Lower leg skin (tissue), 4 donors: Measurements from ENCODE around the gene DGKH. TPM values are rescaled to one million over a fixed set of nuclear protein-coding genes. Genes with fewer than 3 reads are reported as not detected.
"Not testable (repeated sequence)": the region's sequence is repeated elsewhere in the genome, so short reads cannot be mapped to it uniquely, and the experiment has no call there.

Experiments used
- DNase-seq, 2 donors: peaks; one replicate each; pipeline ENCODE4 v3.0.0-alpha.2; 2019; ENCODE audit warnings: low spot score in 2 of 2
- H3K4me3 ChIP-seq: fragments of 200-600 bp; sonication (generic); 2 replicates; pipeline ENCODE4 v1.5.1; 2017; ENCODE audit warnings: mild to moderate bottlenecking, low read depth; ENCODE audit not compliant: poor library complexity, severe bottlenecking
- CTCF ChIP-seq, 3 donors: fragments of 450-650 bp; IDR thresholded peaks; one replicate each; pipeline ENCODE4 v1.5.1; 2016; ENCODE audit warnings: antibody characterized with exemption in 3 of 3, mild to moderate bottlenecking in 3 of 3, moderate library complexity in 2 of 3
- POLR2A ChIP-seq, 2 donors: fragments of 450-650 bp; IDR thresholded peaks; one replicate each; pipeline ENCODE4 v1.6.1; 2016 to 2017; ENCODE audit warnings: antibody characterized with exemption in 2 of 2, mild to moderate bottlenecking in 1 of 2, moderate library complexity in 1 of 2
- WGBS, 2 donors: methylation state at CpG; one replicate each; pipeline ENCODE4 v1.1.5; 2018; 5-methylcytosine and 5-hydroxymethylcytosine counted together
- intact Hi-C: fragments of 100-400 bp; cut with DNase I; formaldehyde crosslinking; loops from one replicate; pipeline ENCODE4 v1.15.0; 2023; ENCODE audit warnings: low total_unique reads
- total RNA-seq, 4 donors: library from RNA; depleted of rRNA; stranded (reverse); fragments of >200 nt; gene quantifications; one replicate each; pipeline ENCODE4 v1.1.0, GENCODE V29; 2016

The DGKH gene
- total RNA-seq, 4 donors from 2014 or later = 8.8 to 17.0 (median 10.9) TPM

DNA sequence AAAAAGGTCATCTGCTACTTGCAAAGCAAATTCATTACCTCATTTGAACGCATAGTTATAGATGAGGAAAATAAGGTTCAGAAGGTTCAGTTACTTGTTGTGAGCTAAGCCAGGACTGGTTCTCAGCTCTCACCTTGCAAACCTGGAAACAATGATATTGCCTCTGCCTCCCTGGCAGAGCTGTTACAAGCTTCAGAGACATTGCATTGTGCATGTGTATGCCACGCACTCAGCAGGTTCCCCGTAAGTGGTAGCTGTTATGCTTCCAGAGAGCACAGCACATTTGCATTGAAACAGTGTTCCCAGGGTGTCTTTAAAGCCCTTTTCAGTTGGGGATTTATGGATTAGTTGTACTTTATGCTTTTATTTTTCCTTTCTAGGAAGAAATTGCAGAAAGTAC is 80.6 kb downstream of the DGKH start:
- H3K4me3 ChIP-seq = no peak overlapping the region
- no peak for DNase-seq
- TF ChIP-seq CTCF (IDR thresholded peaks at IDR 0.05) (no peak), POLR2A (IDR thresholded peaks at IDR 0.05) (no peak)
- intact Hi-C loops = no loop called here
- WGBS, 2 donors = 78 to 82% methylated on average over 3 of the region's 3 CpGs

- WGBS, 2 donors = 94 to 95% methylated on average over 3 of the region's 3 CpGs
- no peak overlapping the region for H3K4me3 ChIP-seq
- intact Hi-C loops = no loop called here
- DNase-seq = no peak
- TF ChIP-seq POLR2A (IDR thresholded peaks at IDR 0.05) (no peak), CTCF (IDR thresholded peaks at IDR 0.05) (no peak)
Observed at GRCh38 chr13:42136518-42136917, 88.1 kb downstream of the DGKH start.

DNA sequence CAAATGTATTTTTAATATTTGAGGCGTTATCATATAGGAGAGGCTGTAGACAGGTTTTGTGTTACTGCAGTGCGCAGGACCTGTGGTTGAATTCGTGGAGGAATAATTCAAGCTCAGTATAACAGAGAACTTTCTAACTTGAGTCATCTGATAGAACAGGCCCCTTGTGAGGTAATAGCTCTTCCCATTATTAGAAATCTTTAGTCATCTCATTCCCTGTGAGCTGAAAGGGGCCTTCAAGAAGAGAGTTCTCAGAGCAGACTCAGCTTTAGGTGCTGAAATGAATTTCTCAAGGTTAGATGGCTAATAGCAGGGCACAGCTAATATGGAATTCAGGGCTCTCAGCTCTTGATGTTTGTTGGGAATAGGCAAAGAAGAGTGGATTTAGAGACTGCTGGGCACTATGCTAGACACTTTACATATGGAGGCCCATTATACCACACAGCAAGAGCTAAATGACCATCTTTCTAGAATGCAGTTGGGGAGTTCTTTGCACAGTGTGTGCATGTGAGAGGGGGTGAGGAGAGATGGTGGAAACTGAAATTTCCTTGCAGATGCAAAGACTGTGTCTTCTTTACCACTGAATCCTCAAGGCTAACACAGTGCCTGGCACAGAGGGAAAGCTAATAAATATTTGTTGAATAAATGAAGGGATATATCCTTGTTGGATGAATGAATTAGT is 89.5 kb downstream of the DGKH start:
- no peak for TF ChIP-seq POLR2A (IDR thresholded peaks at IDR 0.05)
- no peak for TF ChIP-seq CTCF (IDR thresholded peaks at IDR 0.05)
- WGBS, 2 donors = 94 to 98% methylated on average over 3 of the region's 3 CpGs

DNA sequence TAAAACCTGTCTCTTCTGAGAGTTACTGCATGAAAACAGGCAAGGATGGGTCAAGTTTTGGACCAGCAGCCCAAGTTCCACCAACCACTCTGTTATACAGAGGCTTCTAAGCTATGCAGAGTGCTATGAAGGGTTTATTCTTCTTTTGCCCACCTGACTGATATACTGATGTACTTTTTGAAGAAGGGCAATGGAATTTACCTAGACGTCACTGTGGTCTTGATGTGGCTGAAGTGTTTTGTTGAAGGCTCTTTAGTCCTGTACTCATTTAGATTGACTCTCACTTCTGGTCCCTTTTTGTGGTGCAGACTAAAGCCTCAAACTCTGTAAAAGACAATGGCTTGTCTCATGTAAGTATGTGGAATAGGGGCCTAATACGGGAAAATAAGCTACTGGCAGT is 92.0 kb downstream of the DGKH start:
- no peak for DNase-seq
- H3K4me3 ChIP-seq = no peak overlapping the region
- 48 to 74% methylated on average over 2 of the region's 2 CpGs for WGBS, 2 donors
- TF ChIP-seq POLR2A (IDR thresholded peaks at IDR 0.05) = no peak
- no peak for TF ChIP-seq CTCF (IDR thresholded peaks at IDR 0.05)
- intact Hi-C loops = no loop called here

More for the DNA sequence above, 89.5 kb downstream of the DGKH start:
- intact Hi-C loops = no loop called here
- H3K4me3 ChIP-seq = no peak overlapping the region
- no peak for DNase-seq

GRCh38 chr13:42141052-42141451 is 92.6 kb downstream of the DGKH start:
- intact Hi-C loops, H3K4me3 ChIP-seq, DNase-seq: not testable (repeated sequence)
- 94 to 100% methylated on average over 2 of the region's 2 CpGs for WGBS, 2 donors

- TF ChIP-seq CTCF (IDR thresholded peaks at IDR 0.05) (no peak), POLR2A (IDR thresholded peaks at IDR 0.05) (no peak)
- no peak for DNase-seq
- no peak overlapping the region for H3K4me3 ChIP-seq
- WGBS, 2 donors = 73 to 78% methylated on average over 2 of the region's 2 CpGs
- intact Hi-C loops = no loop called here
Observed at GRCh38 chr13:42146359-42146758, 97.9 kb downstream of the DGKH start.
